Measurements from ENCODE around the gene PTTG1IP2. TPM values are rescaled to one million over a fixed set of nuclear protein-coding genes. Genes with fewer than 3 reads are reported as not detected.

Gene PTTG1IP2
- total and polyA plus RNA-seq, 2 experiments from 2014 or later: not detected

GRCh38 chr7:90495241-90495640 lies 25.8 kb downstream of the PTTG1IP2 start:
- Histone ChIP-seq H3K4me2 (no peak overlapping the region), H3K79me2 (replicated peaks; ENCODE audit: insufficient read depth) (no peaks in the 10 kb centered on the region), H3K27ac (ENCODE audit: low read depth) (no peak overlapping the region), H2AFZ (no peak overlapping the region; the same call in 1 of the 2 replicates), H3F3A (replicated peaks; ENCODE audit: low read depth) (no peaks in the 10 kb centered on the region), H3K4me1 (ENCODE audit: insufficient read depth) (no peaks in the 10 kb centered on the region), H3K9me2 (ENCODE audit: insufficient read depth) (no peaks in the 10 kb centered on the region; the same call in 1 of the 2 replicates), H3K36me3 (ENCODE audit: insufficient read depth) (no peaks in the 10 kb centered on the region), H3K4me3 (no peak overlapping the region), H4K20me1 (replicated peaks; ENCODE audit: insufficient read depth) (no peaks in the 10 kb centered on the region), H3K27me3 (ENCODE audit: insufficient read depth) (no peaks in the 10 kb centered on the region)
- no peak overlapping the region for H3K27ac Mint-ChIP-seq
- H3K36me3 Mint-ChIP-seq (ENCODE audit: low read depth): no peaks in the 10 kb centered on the region
- no peaks in the 10 kb centered on the region for H3K4me1 Mint-ChIP-seq
- DNase-seq (ENCODE audit: low spot score) (no peak), ATAC-seq (no peak)
- peaks cover 2% of the 10 kb centered on the region for H3K27me3 Mint-ChIP-seq (ENCODE audit: insufficient read depth, low read depth, poor library complexity)
- no peak overlapping the region for H3K4me3 Mint-ChIP-seq
- H3K9me3 Mint-ChIP-seq: no peaks in the 10 kb centered on the region
- TF ChIP-seq EZH2 (IDR thresholded peaks at IDR 0.05; ENCODE audit: low read depth, unreplicated experiment) (no peak), CREB1 (CRISPR knock-in tag; IDR thresholded peaks at IDR 0.05; ENCODE audit: low read depth) (no peak), EZH2phosphoT487 (IDR thresholded peaks at IDR 0.05; ENCODE audit: unreplicated experiment) (no peak), ZNF331 (CRISPR knock-in tag; IDR thresholded peaks at IDR 0.05; ENCODE audit: low read depth) (no peak), ETS1 (IDR thresholded peaks at IDR 0.05) (no peak), POLR2AphosphoS5 (IDR thresholded peaks at IDR 0.05; ENCODE audit: low read depth) (no peak), ZNF462 (CRISPR knock-in tag; IDR thresholded peaks at IDR 0.05) (no peak), ZNF114 (CRISPR knock-in tag; IDR thresholded peaks at IDR 0.05) (no peak), JUNB (IDR thresholded peaks at IDR 0.05; ENCODE audit: unreplicated experiment) (no peak), REST (IDR thresholded peaks at IDR 0.05; ENCODE audit: unreplicated experiment) (no peak), STAT1 (IDR thresholded peaks at IDR 0.05; ENCODE audit: unreplicated experiment) (no peak), NANOG (IDR thresholded peaks at IDR 0.05; ENCODE audit: borderline replicate concordance) (no peak), CTCF (conservative IDR thresholded peaks at IDR 0.05; ENCODE audit: low read depth in 2 of 2) (no peak)

Measured in GM23338 (cell line).